Activated naive CD8-positive, alpha-beta T cell treated with anti-CD3 and anti-CD28 coated beads, Interleukin-2, amount 10 ng/mL, durations not matched to agents 7 days and 5 days (primary cell): ENCODE results near the gene PEAK3. TPM values are rescaled to one million over a fixed set of nuclear protein-coding genes. Genes with fewer than 3 reads are reported as not detected.

ENCODE experiments used
- ATAC-seq: fragments of 150-1000 bp; cut with Tn5 transposase; one replicate; pipeline ENCODE4 v1.10.0; 2021; ENCODE audit warnings: low read depth, moderate library complexity
- POLR2A ChIA-PET: fragments of 350-600 bp; sonication (Branson Sonifier 250); formaldehyde crosslinking; loops from one replicate; lab custom pipeline; 2021; ENCODE audit warnings: antibody characterized with exemption; lab: Charles Lee
- DNase-seq: peaks from one replicate; pipeline ENCODE4 v3.0.0; 2021
- H3K27ac Mint-ChIP-seq: one replicate; pipeline ENCODE4 v1.8.0; 2022; ENCODE audit warnings: mild to moderate bottlenecking, mixed read lengths
- H3K27me3 Mint-ChIP-seq: one replicate; pipeline ENCODE4 v1.8.0; 2022; ENCODE audit warnings: mild to moderate bottlenecking, moderate library complexity, mixed read lengths
- H3K36me3 Mint-ChIP-seq: one replicate; pipeline ENCODE4 v1.8.0; 2021; ENCODE audit warnings: mild to moderate bottlenecking, mixed read lengths
- H3K4me1 Mint-ChIP-seq: one replicate; pipeline ENCODE4 v1.8.0; 2021; ENCODE audit warnings: mixed read lengths
- H3K4me3 Mint-ChIP-seq: one replicate; pipeline ENCODE4 v1.8.0; 2022; ENCODE audit warnings: mild to moderate bottlenecking, moderate library complexity, mixed read lengths
- H3K9me3 Mint-ChIP-seq: one replicate; pipeline ENCODE4 v1.8.0; 2021; ENCODE audit warnings: mixed read lengths
- total RNA-seq, 2 experiments: library from RNA; stranded (reverse); gene quantifications; one replicate each; pipeline ENCODE4 v1.2.3, GENCODE V29; 2021

PEAK3 gene
- total RNA-seq, 2 experiments from 2014 or later: 0.14 TPM; not detected in 1

- H3K9me3 Mint-ChIP-seq: no peaks in the 10 kb centered on the region
- peaks cover 2% of the 10 kb centered on the region for H3K4me1 Mint-ChIP-seq
- POLR2A ChIA-PET: no interaction called here
- no peak for DNase-seq
- no peaks in the 10 kb centered on the region for H3K36me3 Mint-ChIP-seq
- peak within 1 kb of the TSS; percentile 60 for H3K4me3 Mint-ChIP-seq
- peaks cover 68% of the 10 kb centered on the region for H3K27me3 Mint-ChIP-seq
- no peak for ATAC-seq
- no peak within 1 kb of the TSS for H3K27ac Mint-ChIP-seq
Measured at GRCh38 chr19:2308114-2308556, 26.2 kb upstream of the PEAK3 start, which contains the start of gene LINGO3. Gene LINGO3, minus strand, starts transcription at chr19:2308154. Its CDS starts 16,378 bp downstream, at chr19:2291776.

GRCh38 chr19:2307518-2308012 is 25.6 kb upstream of the PEAK3 start:
- POLR2A ChIA-PET: no interaction called here
- peaks cover 2% of the 10 kb centered on the region for H3K36me3 Mint-ChIP-seq
- peaks cover 6% of the 10 kb centered on the region for H3K4me1 Mint-ChIP-seq
- no peak overlapping the region for H3K4me3 Mint-ChIP-seq
- H3K27ac Mint-ChIP-seq: no peak overlapping the region
- ATAC-seq (no peak), DNase-seq (no peak)
- H3K9me3 Mint-ChIP-seq: no peaks in the 10 kb centered on the region
- peaks cover 69% of the 10 kb centered on the region for H3K27me3 Mint-ChIP-seq

GRCh38 chr19:2306971-2307370 is 25.0 kb upstream of the PEAK3 start:
- POLR2A ChIA-PET: interaction anchor here (0.6 to 1.1 kb wide), 2 partner anchors 67 to 116 kb away, joined by 3 to 4 read pairs; no protein-coding TSS in a partner anchor
- H3K27me3 Mint-ChIP-seq: peaks cover 69% of the 10 kb centered on the region

GRCh38 chr19:2306281-2306806 is 24.4 kb upstream of the PEAK3 start:
- Mint-ChIP-seq H3K4me3 (no peak overlapping the region), H3K9me3 (no peaks in the 10 kb centered on the region), H3K4me1 (peaks cover 6% of the 10 kb centered on the region), H3K27me3 (peaks cover 68% of the 10 kb centered on the region), H3K27ac (no peak overlapping the region), H3K36me3 (peaks cover 2% of the 10 kb centered on the region)
- no peak for DNase-seq
- ATAC-seq: no peak
- POLR2A ChIA-PET: interaction anchor here (0.6 to 1.1 kb wide), 3 partner anchors 68 to 150 kb away, joined by 3 to 4 read pairs (median 3); no protein-coding TSS in a partner anchor

More at GRCh38 chr19:2306971-2307370, 25.0 kb upstream of the PEAK3 start:
- H3K36me3 Mint-ChIP-seq: peaks cover 2% of the 10 kb centered on the region
- H3K27ac Mint-ChIP-seq: no peak overlapping the region
- H3K9me3 Mint-ChIP-seq: no peaks in the 10 kb centered on the region
- ATAC-seq: no peak
- H3K4me3 Mint-ChIP-seq: no peak overlapping the region
- peaks cover 6% of the 10 kb centered on the region for H3K4me1 Mint-ChIP-seq
- DNase-seq: no peak

- H3K4me1 Mint-ChIP-seq: peaks cover 6% of the 10 kb centered on the region
- H3K4me3 Mint-ChIP-seq: no peak overlapping the region
- H3K27me3 Mint-ChIP-seq: peaks cover 66% of the 10 kb centered on the region
- DNase-seq (no peak), ATAC-seq (no peak)
- no peak overlapping the region for H3K27ac Mint-ChIP-seq
- peaks cover 2% of the 10 kb centered on the region for H3K36me3 Mint-ChIP-seq
- H3K9me3 Mint-ChIP-seq: no peaks in the 10 kb centered on the region
- POLR2A ChIA-PET: interaction anchor here (1.0 to 1.1 kb wide), 2 partner anchors 117 to 150 kb away, joined by 3 read pairs; no protein-coding TSS in a partner anchor
Measured at GRCh38 chr19:2305452-2306280, 23.7 kb upstream of the PEAK3 start.

- peaks cover 2% of the 10 kb centered on the region for H3K36me3 Mint-ChIP-seq
- no peak for ATAC-seq
- H3K27ac Mint-ChIP-seq: no peak overlapping the region
- H3K27me3 Mint-ChIP-seq: peaks cover 42% of the 10 kb centered on the region
- H3K4me1 Mint-ChIP-seq: peaks cover 4% of the 10 kb centered on the region
- POLR2A ChIA-PET: no interaction called here
- DNase-seq: no peak
- no peak overlapping the region for H3K4me3 Mint-ChIP-seq
- H3K9me3 Mint-ChIP-seq: no peaks in the 10 kb centered on the region
Measured at GRCh38 chr19:2303211-2303798, 21.3 kb upstream of the PEAK3 start.

- ATAC-seq (peak; percentile 21), DNase-seq (no peak)
- Mint-ChIP-seq H3K27me3 (peaks cover 41% of the 10 kb centered on the region), H3K27ac (no peak overlapping the region), H3K36me3 (peaks cover 2% of the 10 kb centered on the region), H3K9me3 (no peaks in the 10 kb centered on the region), H3K4me3 (no peak overlapping the region), H3K4me1 (peaks cover 4% of the 10 kb centered on the region)
- POLR2A ChIA-PET: no interaction called here
Measured at GRCh38 chr19:2302319-2303210, 20.6 kb upstream of the PEAK3 start.

- Mint-ChIP-seq H3K36me3 (peaks cover 2% of the 10 kb centered on the region), H3K27ac (no peak overlapping the region), H3K27me3 (peaks cover 29% of the 10 kb centered on the region), H3K9me3 (no peaks in the 10 kb centered on the region), H3K4me3 (no peak overlapping the region), H3K4me1 (peaks cover 4% of the 10 kb centered on the region)
- ATAC-seq (no peak), DNase-seq (no peak)
- POLR2A ChIA-PET: interaction anchor here (0.7 kb wide), 1 partner anchor 61 kb away, joined by 3 read pairs; no protein-coding TSS in a partner anchor
Measured at GRCh38 chr19:2300533-2300932, 18.6 kb upstream of the PEAK3 start.

DNA sequence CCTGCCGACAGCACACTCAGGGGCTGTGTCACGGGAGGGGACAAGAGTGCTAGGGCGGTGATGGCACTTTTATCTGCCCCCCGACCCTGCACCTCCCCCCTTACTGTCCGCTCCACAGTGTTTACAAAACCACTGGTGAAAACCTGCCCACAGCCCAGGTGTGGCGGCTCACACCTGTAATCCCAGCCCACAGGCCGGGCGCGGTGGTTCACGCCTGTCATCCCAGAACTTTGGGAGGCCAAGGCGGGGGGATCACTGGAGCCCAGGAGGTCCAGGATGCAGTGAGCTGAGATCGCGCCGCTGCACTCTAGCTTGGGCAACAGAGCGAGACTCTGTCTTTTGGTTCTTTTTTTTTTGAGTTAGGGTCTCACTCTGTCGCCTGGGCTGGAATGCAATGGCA is 14.2 kb upstream of the PEAK3 start:
- Mint-ChIP-seq H3K36me3 (peaks cover 12% of the 10 kb centered on the region), H3K4me3 (no peak overlapping the region), H3K9me3 (no peaks in the 10 kb centered on the region), H3K27ac (no peak overlapping the region), H3K4me1 (peaks cover 7% of the 10 kb centered on the region), H3K27me3 (no peaks in the 10 kb centered on the region)
- ATAC-seq (no peak), DNase-seq (no peak)
- POLR2A ChIA-PET: no interaction called here

- H3K4me3 Mint-ChIP-seq: no peak overlapping the region
- ATAC-seq (no peak), DNase-seq (no peak)
- H3K36me3 Mint-ChIP-seq: peaks cover 15% of the 10 kb centered on the region
- H3K27ac Mint-ChIP-seq: no peak overlapping the region
- peaks cover 8% of the 10 kb centered on the region for H3K4me1 Mint-ChIP-seq
- POLR2A ChIA-PET: interaction anchor here (1.1 to 1.4 kb wide), 2 partner anchors 33 to 59 kb away, joined by 3 read pairs; partner anchors contain the start of genes LSM7 and SPPL2B
- no peaks in the 10 kb centered on the region for H3K9me3 Mint-ChIP-seq
- H3K27me3 Mint-ChIP-seq: no peaks in the 10 kb centered on the region
Measured at GRCh38 chr19:2294687-2295335, 12.8 kb upstream of the PEAK3 start.

DNA sequence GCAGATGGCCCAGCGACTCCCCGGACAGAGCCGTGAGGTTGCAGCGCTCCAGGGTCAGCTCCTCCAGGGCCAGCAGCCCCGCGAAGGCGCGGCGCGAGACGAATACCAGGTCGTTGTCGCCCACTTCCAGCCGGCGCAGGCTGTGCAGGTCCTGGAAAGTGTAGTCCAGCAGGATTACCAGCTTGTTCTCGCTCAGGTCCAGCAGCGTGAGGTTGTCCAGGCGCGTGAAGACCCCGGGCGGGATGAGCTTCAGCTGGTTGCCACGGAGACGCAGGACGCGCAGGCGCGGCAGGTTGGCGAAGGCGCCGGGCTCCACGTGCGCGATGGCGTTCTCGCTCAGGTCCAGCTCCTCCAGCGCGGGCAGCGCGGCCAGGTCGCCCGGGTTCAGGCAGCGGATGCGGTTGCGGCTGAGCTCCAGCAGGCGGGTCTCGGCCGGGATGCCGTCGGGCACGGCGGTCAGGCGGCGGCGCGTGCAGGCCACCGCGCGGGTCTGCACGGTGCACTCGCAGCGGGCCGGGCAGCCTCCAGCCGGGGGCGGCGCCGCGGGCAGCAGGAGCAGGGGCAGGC is 9.3 kb upstream of the PEAK3 start:
- peak overlapping the region; percentile 82 for H3K27ac Mint-ChIP-seq
- H3K27me3 Mint-ChIP-seq: no peaks in the 10 kb centered on the region
- DNase-seq: no peak
- peak overlapping the region; percentile 78 for H3K4me3 Mint-ChIP-seq
- POLR2A ChIA-PET: interaction anchor here (0.5 to 1.5 kb wide), 5 partner anchors 37 to 256 kb away, joined by 3 to 8 read pairs (median 4); partner anchors contain the start of genes LSM7 and SPPL2B
- H3K4me1 Mint-ChIP-seq: peaks cover 18% of the 10 kb centered on the region
- H3K9me3 Mint-ChIP-seq: no peaks in the 10 kb centered on the region
- peaks cover 15% of the 10 kb centered on the region for H3K36me3 Mint-ChIP-seq
- no peak for ATAC-seq
